ENCODE results near the gene GRM4. TPM values are rescaled to one million over a fixed set of nuclear protein-coding genes. Genes with fewer than 3 reads are reported as not detected.
A peak's percentile ranks its signal among the peaks of the same experiment; 100 is the strongest.

The GRM4 gene
- total RNA-seq, 1 experiment from 2014 or later, result not detected

DNA sequence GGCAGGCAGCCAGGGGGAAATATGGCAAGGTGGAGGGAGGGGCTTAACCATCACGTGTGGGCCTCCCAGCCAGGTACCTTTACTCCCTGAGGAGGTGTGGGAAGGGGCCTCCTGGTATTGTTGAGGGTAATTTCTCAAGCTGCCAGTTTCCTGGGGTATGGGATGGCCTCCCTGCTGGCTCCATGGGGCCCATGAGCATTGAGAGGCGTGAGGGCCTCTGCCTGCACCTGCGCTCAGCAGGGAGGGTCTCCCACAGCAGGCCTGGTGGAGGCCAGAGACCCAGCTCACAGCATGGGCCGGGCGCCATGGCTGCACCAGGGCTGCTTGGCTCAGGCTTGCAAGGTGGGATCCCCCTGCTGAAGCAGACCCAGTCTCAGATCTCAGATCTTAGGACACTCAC lies 113.0 kb downstream of the GRM4 start:
- no peaks in the 10 kb centered on the region for H3K9me3 ChIP-seq
- no peak overlapping the region for H3K4me3 ChIP-seq
- DNase-seq, result no peak
- H3K27me3 ChIP-seq, result no peaks in the 10 kb centered on the region
- no peaks in the 10 kb centered on the region for H3K36me3 ChIP-seq

DNA sequence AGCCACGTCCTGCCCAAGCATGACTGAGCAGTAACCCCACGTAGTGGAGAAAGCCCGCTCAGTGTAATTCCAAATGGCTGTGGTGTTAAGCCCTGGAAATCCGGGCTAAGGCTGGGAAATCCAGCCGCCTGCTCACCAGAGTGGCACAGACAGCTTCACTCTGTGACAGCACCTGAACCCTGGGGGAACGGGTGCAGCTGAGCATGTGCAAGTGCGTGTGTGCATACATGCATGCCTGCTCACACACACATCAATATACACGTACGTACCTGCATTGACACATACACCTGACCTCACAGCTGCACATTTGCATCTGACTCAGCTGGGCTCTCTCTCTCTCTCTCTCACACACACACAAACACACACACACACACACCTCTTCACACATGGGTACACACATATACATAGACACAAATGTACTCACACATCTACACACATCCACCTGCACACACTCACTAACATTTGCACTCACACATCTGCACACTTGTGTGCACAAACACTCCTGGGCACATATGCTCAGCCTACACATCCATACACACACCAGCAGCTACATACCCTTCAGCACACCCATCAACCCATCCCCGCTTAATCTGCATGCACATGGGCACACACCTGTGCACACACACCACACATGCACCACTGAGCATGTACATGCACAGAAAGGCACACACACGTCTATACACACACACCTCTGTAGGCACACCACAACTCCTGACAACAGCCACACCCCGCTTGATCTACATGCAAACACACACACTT lies 114.1 kb downstream of the GRM4 start:
- Histone ChIP-seq H3K4me3 (no peak overlapping the region), H3K27me3 (no peaks in the 10 kb centered on the region), H3K36me3 (no peaks in the 10 kb centered on the region), H3K9me3 (no peaks in the 10 kb centered on the region)
- no peak for DNase-seq

DNA sequence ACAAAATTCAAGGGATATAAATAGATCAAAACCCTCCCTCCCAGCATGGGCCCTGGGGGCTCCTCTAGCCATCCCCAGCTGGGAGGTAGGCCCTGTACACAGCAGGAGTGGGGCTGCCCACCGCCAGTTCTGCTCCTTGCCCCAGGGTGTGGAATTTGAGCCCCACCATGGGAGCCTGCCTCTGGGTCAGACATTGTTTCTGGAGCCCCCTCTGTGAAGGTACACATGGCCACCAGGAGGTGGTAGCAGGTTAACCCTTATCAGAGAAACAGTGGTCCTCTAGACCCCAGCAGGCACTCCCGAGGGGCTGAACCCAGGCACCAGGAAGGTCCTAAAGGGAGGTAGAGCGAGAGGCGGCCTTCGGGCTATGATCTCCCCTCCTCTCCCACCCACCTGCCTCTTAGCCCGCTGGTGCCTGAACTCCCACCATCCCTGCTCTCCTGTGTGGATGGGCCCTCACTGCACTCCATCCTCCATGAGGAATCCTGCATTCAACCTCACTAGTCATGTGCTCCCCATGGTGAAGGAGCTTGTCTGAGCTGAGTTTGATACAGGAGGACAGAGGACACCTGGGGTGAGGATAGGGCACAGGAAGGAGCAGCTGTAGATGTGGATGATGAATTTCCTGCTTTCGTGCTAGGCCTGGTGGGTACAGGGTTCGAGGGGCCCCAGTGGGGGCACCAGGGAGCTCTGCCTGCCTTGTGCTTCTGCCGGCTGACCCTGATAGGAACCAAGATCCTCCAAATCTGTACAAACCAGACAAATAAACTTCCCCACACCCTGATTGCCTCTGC lies 114.9 kb downstream of the GRM4 start:
- H3K27me3 ChIP-seq, result no peaks in the 10 kb centered on the region
- H3K36me3 ChIP-seq, result no peaks in the 10 kb centered on the region
- DNase-seq, result no peak
- no peaks in the 10 kb centered on the region for H3K9me3 ChIP-seq
- H3K4me3 ChIP-seq, result no peak overlapping the region

- no peaks in the 10 kb centered on the region for H3K9me3 ChIP-seq
- DNase-seq, result no peak
- H3K27me3 ChIP-seq, result no peaks in the 10 kb centered on the region
- no peak overlapping the region for H3K4me3 ChIP-seq
- H3K36me3 ChIP-seq, result no peaks in the 10 kb centered on the region
Observed at GRCh38 chr6:34029489-34030280, 116.2 kb downstream of the GRM4 start.

GRCh38 chr6:34028691-34029360 lies 117.1 kb downstream of the GRM4 start:
- no peak for DNase-seq
- no peaks in the 10 kb centered on the region for H3K36me3 ChIP-seq
- no peaks in the 10 kb centered on the region for H3K9me3 ChIP-seq
- H3K27me3 ChIP-seq, result no peaks in the 10 kb centered on the region
- no peak overlapping the region for H3K4me3 ChIP-seq

GRCh38 chr6:34027939-34028441 lies 117.9 kb downstream of the GRM4 start:
- no peak overlapping the region for H3K4me3 ChIP-seq
- DNase-seq, result no peak
- no peaks in the 10 kb centered on the region for H3K9me3 ChIP-seq
- H3K27me3 ChIP-seq, result no peaks in the 10 kb centered on the region
- no peaks in the 10 kb centered on the region for H3K36me3 ChIP-seq

DNA sequence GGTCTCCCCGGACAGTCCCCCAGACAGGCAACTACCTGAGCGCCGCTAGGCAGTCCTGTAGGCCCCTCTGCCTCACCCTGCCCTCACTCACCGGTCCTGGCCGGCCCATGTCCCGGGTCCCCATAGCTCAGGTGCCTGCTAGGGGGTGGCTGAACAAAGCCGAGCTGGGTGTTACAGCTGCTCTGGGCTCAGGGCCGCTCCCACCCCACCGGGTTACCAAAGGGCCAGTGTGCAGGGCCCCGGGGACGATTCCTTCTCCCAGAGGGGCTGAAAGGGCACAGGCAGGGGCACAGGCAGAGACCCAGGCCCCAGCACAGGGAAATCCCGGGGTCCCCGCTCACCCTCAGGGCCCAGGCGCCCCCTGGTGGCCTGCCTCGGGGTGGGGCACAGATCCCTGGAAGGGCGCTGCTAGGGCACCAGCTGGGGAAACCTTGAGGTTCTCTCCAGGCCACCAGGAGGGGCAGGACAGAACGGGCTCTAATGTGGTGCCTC lies 118.4 kb downstream of the GRM4 start:
- no peaks in the 10 kb centered on the region for H3K36me3 ChIP-seq
- H3K9me3 ChIP-seq, result no peaks in the 10 kb centered on the region
- H3K4me3 ChIP-seq, result no peak overlapping the region
- DNase-seq, result peak; percentile 23
- H3K27me3 ChIP-seq, result no peaks in the 10 kb centered on the region

DNA sequence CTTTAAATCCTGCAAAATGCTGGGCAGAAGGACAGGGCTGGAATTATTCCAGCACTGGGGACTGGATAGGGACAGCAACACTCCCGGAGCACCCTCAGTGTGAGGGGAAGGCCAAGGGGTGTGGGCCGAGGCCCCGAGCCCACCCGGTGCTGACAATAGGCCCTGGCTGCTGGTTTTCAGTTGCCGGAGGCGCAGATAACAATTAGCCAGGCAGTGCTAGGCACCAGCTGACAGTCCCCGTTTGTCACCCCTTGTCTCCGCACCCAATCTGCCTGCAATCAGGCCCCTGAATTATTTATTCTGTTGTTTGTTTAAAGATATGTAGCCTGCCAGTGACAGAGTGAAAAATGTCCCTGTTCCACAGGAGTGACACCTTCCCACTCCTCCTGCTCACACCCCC lies 120.0 kb downstream of the GRM4 start:
- Histone ChIP-seq H3K27me3 (no peaks in the 10 kb centered on the region), H3K36me3 (no peaks in the 10 kb centered on the region), H3K9me3 (no peaks in the 10 kb centered on the region), H3K4me3 (no peak overlapping the region)
- DNase-seq, result no peak

DNA sequence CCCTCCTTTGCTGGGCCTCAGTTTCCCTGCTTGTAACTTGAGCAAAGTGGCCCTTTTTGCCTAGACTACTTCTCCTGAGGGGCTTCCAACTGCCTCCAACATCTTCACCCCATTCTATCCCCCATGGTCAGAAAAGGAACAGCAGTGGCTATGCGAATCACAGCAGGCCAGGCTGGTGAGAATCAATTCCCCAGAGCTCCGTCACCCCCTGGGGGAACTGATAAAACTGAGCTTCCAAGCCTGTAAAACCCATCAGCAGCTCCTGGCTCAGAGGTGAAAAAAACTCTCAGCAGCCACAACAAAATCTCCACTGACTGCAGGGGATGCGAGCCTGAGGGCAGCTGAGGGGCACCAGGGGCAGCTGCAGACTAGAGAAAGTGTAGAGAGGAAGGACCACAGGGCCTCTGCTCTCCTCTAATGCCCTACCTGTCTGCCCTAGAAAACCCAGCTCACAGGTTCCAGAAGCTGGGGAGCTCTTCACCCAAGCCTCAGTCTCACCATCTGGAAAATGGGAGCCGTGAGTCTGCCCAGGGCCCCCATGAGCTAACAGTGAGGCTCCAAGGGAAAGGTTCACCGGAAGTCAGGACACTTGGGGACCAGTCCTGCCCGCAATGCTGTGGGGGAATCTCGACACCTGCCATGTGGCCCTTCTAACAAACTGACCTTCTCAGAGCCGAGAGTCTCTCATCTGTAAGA lies 120.6 kb downstream of the GRM4 start:
- Histone ChIP-seq H3K9me3 (no peaks in the 10 kb centered on the region), H3K36me3 (no peaks in the 10 kb centered on the region), H3K4me3 (no peak overlapping the region), H3K27me3 (no peaks in the 10 kb centered on the region)
- no peak for DNase-seq

GRCh38 chr6:34022873-34023255 lies 123.0 kb downstream of the GRM4 start:
- no peak for DNase-seq
- Histone ChIP-seq H3K4me3 (no peak overlapping the region), H3K27me3 (no peaks in the 10 kb centered on the region), H3K9me3 (no peaks in the 10 kb centered on the region), H3K36me3 (no peaks in the 10 kb centered on the region)

GRCh38 chr6:34022250-34022872 lies 123.5 kb downstream of the GRM4 start:
- Histone ChIP-seq H3K36me3 (no peaks in the 10 kb centered on the region), H3K9me3 (no peaks in the 10 kb centered on the region), H3K27me3 (no peaks in the 10 kb centered on the region), H3K4me3 (no peak overlapping the region)
- no peak for DNase-seq

- no peaks in the 10 kb centered on the region for H3K36me3 ChIP-seq
- no peak for DNase-seq
- H3K9me3 ChIP-seq, result no peaks in the 10 kb centered on the region
- H3K4me3 ChIP-seq, result no peak overlapping the region
- H3K27me3 ChIP-seq, result no peaks in the 10 kb centered on the region
Observed at GRCh38 chr6:34021554-34022190, 124.2 kb downstream of the GRM4 start.

- H3K9me3 ChIP-seq, result no peaks in the 10 kb centered on the region
- H3K36me3 ChIP-seq, result no peaks in the 10 kb centered on the region
- H3K4me3 ChIP-seq, result no peak overlapping the region
- H3K27me3 ChIP-seq, result no peaks in the 10 kb centered on the region
- no peak for DNase-seq
Observed at GRCh38 chr6:34020807-34021553, 124.9 kb downstream of the GRM4 start.

DNA sequence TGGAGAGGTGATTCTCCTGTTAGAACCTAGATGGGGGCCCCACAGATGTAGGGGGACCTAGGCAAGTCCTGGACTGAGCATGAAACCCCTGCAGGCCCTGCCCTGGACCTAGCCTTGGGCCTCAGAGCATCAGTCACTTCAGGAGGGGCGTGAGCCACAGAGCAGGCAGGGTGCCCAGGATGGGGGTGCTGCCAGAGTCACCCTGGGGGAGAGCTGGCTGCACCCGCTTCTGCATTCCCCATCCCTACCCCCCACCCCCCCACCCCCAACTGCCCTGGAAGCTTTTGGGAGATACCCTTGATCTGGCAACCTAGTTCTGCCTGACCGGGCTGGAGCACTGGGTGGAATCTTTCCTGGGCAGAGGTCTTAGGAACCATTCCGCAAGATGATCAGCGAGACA lies 125.6 kb downstream of the GRM4 start:
- H3K27me3 ChIP-seq, result no peaks in the 10 kb centered on the region
- no peak overlapping the region for H3K4me3 ChIP-seq
- DNase-seq, result no peak
- H3K9me3 ChIP-seq, result no peaks in the 10 kb centered on the region
- H3K36me3 ChIP-seq, result no peaks in the 10 kb centered on the region

Data from MG63 (cell line).